ENCODE data around the gene HIVEP3.

- TF ChIP-seq CTCF (conservative IDR thresholded peaks at IDR 0.05) (no peak), EZH2 (IDR thresholded peaks at IDR 0.05; ENCODE audit: low read depth) (no peak)
Observed at GRCh38 chr1:41830726-41831125, 88.0 kb downstream of the HIVEP3 start.
